Measurements from ENCODE around the gene PLAC8L1. TPM values are rescaled to one million over a fixed set of nuclear protein-coding genes. Genes with fewer than 3 reads are reported as not detected.

Gene PLAC8L1
- total and polyA plus RNA-seq, 2 of the 13 experiments (the other 11 are each of a cell fraction or from before 2014, with no cell fraction given), result 0.44 TPM; not detected in 1

GRCh38 chr5:146076455-146076854 is 28.9 kb downstream of the PLAC8L1 start:
- no peaks in the 10 kb centered on the region for H3K36me3 ChIP-seq (replicated peaks in 1 of 2; ENCODE audit: control insufficient read depth in 1 of 2, insufficient read depth in 2 of 2, low read length in 2 of 2)
- WGBS (ENCODE audit: low lambda C conversion rate), result 91% methylated on average over 4 of the region's 4 CpGs
- H4K20me1 ChIP-seq (ENCODE audit: insufficient read depth, low read length), result no peaks in the 10 kb centered on the region
- H3K4me2 ChIP-seq (ENCODE audit: low read depth, low read length), result no peak overlapping the region
- no peak for FAIRE-seq
- ChIA-PET POLR2A (no interaction called here), CTCF (ENCODE audit: low intra/inter-chr PET ratio, low total read pairs) (no interaction called here)
- BruUV-seq (replicated peaks), result no TSS peak
- no peaks in the 10 kb centered on the region for H3K27me3 ChIP-seq (ENCODE audit: control insufficient read depth in 1 of 2, insufficient read depth in 2 of 2, low read length in 2 of 2)
- H2AFZ ChIP-seq (ENCODE audit: low read length), result no peak overlapping the region
- H3K4me1 ChIP-seq (ENCODE audit: insufficient read depth, low read length), result peaks cover 8% of the 10 kb centered on the region; the same call in 1 of the 2 replicates
- no peaks in the 10 kb centered on the region for H3K9me3 ChIP-seq (ENCODE audit: low read length)
- H3K27ac ChIP-seq (ENCODE audit: extremely low read length, insufficient read depth, low read length), result no peak overlapping the region
- in situ Hi-C loops (cut with HindIII; ENCODE audit: extremely low pct_ligation_motif_present, low pct_unique_long_range_greater_than_20kb) (no loop called here), intact Hi-C loops (cut with micrococcal nuclease; ENCODE audit: unreplicated experiment) (no loop called here)
- H3K4me3 ChIP-seq (replicated peaks in 1 of 3; ENCODE audit: insufficient read depth in 1 of 3, low read depth in 2 of 3, low read length in 3 of 3), result no peak overlapping the region
- TF ChIP-seq NFE2L1 (CRISPR knock-in tag; IDR thresholded peaks at IDR 0.05; ENCODE audit: borderline replicate concordance) (no peak), JARID2 (CRISPR knock-in tag; IDR thresholded peaks at IDR 0.05; ENCODE audit: insufficient replicate concordance) (no peak), RCOR2 (CRISPR knock-in tag; IDR thresholded peaks at IDR 0.05) (no peak)
- H3K79me2 ChIP-seq (ENCODE audit: insufficient read depth, low read length), result no peaks in the 10 kb centered on the region
- no peak overlapping the region for H3K9ac ChIP-seq (ENCODE audit: insufficient read depth, low read depth, low read length)
- DNase-seq (ENCODE audit: low spot score), result no peak
- no peak for ATAC-seq

- no TSS peak for BruUV-seq (replicated peaks)
- H3K4me2 ChIP-seq (ENCODE audit: low read depth, low read length), result no peak overlapping the region
- H3K79me2 ChIP-seq (ENCODE audit: insufficient read depth, low read length), result no peaks in the 10 kb centered on the region
- H3K9ac ChIP-seq (ENCODE audit: insufficient read depth, low read depth, low read length), result no peak overlapping the region
- FAIRE-seq, result no peak
- DNase-seq (ENCODE audit: low spot score), result no peak
- H2AFZ ChIP-seq (ENCODE audit: low read length), result no peak overlapping the region
- no peak for ATAC-seq
- no peaks in the 10 kb centered on the region for H3K36me3 ChIP-seq (replicated peaks in 1 of 2; ENCODE audit: control insufficient read depth in 1 of 2, insufficient read depth in 2 of 2, low read length in 2 of 2)
- ChIA-PET CTCF (ENCODE audit: low intra/inter-chr PET ratio, low total read pairs) (no interaction called here), POLR2A (no interaction called here)
- H4K20me1 ChIP-seq (ENCODE audit: insufficient read depth, low read length), result no peaks in the 10 kb centered on the region
- no peaks in the 10 kb centered on the region for H3K27me3 ChIP-seq (ENCODE audit: control insufficient read depth in 1 of 2, insufficient read depth in 2 of 2, low read length in 2 of 2)
- H3K9me3 ChIP-seq (ENCODE audit: low read length), result no peaks in the 10 kb centered on the region
- TF ChIP-seq NCOA2 (CRISPR knock-in tag; IDR thresholded peaks at IDR 0.05), result no peak
- TF ChIP-seq, protein P1, sequence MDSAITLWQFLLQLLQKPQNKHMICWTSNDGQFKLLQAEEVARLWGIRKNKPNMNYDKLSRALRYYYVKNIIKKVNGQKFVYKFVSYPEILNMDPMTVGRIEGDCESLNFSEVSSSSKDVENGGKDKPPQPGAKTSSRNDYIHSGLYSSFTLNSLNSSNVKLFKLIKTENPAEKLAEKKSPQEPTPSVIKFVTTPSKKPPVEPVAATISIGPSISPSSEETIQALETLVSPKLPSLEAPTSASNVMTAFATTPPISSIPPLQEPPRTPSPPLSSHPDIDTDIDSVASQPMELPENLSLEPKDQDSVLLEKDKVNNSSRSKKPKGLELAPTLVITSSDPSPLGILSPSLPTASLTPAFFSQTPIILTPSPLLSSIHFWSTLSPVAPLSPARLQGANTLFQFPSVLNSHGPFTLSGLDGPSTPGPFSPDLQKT (CRISPR knock-in tag; IDR thresholded peaks at IDR 0.05; ENCODE audit: borderline replicate concordance), result no peak
- no peak for TF ChIP-seq ZGPAT (CRISPR knock-in tag; IDR thresholded peaks at IDR 0.05)
- no peak for TF ChIP-seq ZNF550 (CRISPR knock-in tag; IDR thresholded peaks at IDR 0.05; ENCODE audit: borderline replicate concordance)
- peaks cover 8% of the 10 kb centered on the region; the same call in 1 of the 2 replicates for H3K4me1 ChIP-seq (ENCODE audit: insufficient read depth, low read length)
- intact Hi-C loops (cut with micrococcal nuclease; ENCODE audit: unreplicated experiment) (no loop called here), in situ Hi-C loops (cut with HindIII; ENCODE audit: extremely low pct_ligation_motif_present, low pct_unique_long_range_greater_than_20kb) (no loop called here)
- H3K4me3 ChIP-seq (replicated peaks in 1 of 3; ENCODE audit: insufficient read depth in 1 of 3, low read depth in 2 of 3, low read length in 3 of 3), result no peak overlapping the region
- no peak overlapping the region for H3K27ac ChIP-seq (ENCODE audit: extremely low read length, insufficient read depth, low read length)
- 53% methylated on average over 4 of the region's 4 CpGs for WGBS (ENCODE audit: low lambda C conversion rate)
Observed at GRCh38 chr5:146076028-146076427, 29.3 kb downstream of the PLAC8L1 start.
